GM12864 (cell line): ENCODE results near the gene PUS3.

ENCODE experiments used
- DNase-seq: peaks from one replicate; pipeline ENCODE4 v3.0.0-alpha.2; 2011; ENCODE audit warnings: low read depth
- H3K4me3 ChIP-seq: 2 replicates; pipeline ENCODE4 v1.5.1; 2011; ENCODE audit warnings: mild to moderate bottlenecking, low read depth, low read length, control low read depth
- CTCF ChIP-seq: IDR thresholded peaks from 2 replicates; pipeline ENCODE4 v1.5.1; 2011; ENCODE audit warnings: low read depth, mild to moderate bottlenecking, moderate library complexity, low read length, control low read depth, inconsistent platforms; ENCODE audit errors: missing control alignments

PUS3 gene

GRCh38 chr11:125932301-125932700 lies 29.3 kb upstream of the PUS3 start:
- no peak for TF ChIP-seq CTCF
- no peak for DNase-seq
- H3K4me3 ChIP-seq, result no peak overlapping the region

- no peak overlapping the region for H3K4me3 ChIP-seq
- no peak for TF ChIP-seq CTCF
- no peak for DNase-seq
These were observed 28.7 kb upstream of the PUS3 start for GRCh38 chr11:125931668-125932067.

GRCh38 chr11:125931116-125931515 lies 28.1 kb upstream of the PUS3 start:
- DNase-seq, result no peak
- H3K4me3 ChIP-seq, result no peak overlapping the region
- no peak for TF ChIP-seq CTCF

- TF ChIP-seq CTCF, result no peak
- H3K4me3 ChIP-seq, result no peak overlapping the region
- DNase-seq, result no peak
These were observed 27.1 kb upstream of the PUS3 start for GRCh38 chr11:125930076-125930450.

GRCh38 chr11:125929445-125930075 lies 26.6 kb upstream of the PUS3 start:
- no peak overlapping the region for H3K4me3 ChIP-seq
- TF ChIP-seq CTCF, result no peak
- no peak for DNase-seq

- no peak overlapping the region for H3K4me3 ChIP-seq
- TF ChIP-seq CTCF, result no peak
- DNase-seq, result no peak
These were observed 23.7 kb upstream of the PUS3 start for GRCh38 chr11:125926682-125927081.

GRCh38 chr11:125925804-125926203 lies 22.8 kb upstream of the PUS3 start:
- no peak for DNase-seq
- no peak for TF ChIP-seq CTCF
- no peak overlapping the region for H3K4me3 ChIP-seq
